ENCODE data around the gene PDXP. TPM values are rescaled to one million over a fixed set of nuclear protein-coding genes. Genes with fewer than 3 reads are reported as not detected.

The PDXP gene
- total and polyA plus RNA-seq, 11 donors = 12.8 to 36.4 (median 25.9) TPM

DNA sequence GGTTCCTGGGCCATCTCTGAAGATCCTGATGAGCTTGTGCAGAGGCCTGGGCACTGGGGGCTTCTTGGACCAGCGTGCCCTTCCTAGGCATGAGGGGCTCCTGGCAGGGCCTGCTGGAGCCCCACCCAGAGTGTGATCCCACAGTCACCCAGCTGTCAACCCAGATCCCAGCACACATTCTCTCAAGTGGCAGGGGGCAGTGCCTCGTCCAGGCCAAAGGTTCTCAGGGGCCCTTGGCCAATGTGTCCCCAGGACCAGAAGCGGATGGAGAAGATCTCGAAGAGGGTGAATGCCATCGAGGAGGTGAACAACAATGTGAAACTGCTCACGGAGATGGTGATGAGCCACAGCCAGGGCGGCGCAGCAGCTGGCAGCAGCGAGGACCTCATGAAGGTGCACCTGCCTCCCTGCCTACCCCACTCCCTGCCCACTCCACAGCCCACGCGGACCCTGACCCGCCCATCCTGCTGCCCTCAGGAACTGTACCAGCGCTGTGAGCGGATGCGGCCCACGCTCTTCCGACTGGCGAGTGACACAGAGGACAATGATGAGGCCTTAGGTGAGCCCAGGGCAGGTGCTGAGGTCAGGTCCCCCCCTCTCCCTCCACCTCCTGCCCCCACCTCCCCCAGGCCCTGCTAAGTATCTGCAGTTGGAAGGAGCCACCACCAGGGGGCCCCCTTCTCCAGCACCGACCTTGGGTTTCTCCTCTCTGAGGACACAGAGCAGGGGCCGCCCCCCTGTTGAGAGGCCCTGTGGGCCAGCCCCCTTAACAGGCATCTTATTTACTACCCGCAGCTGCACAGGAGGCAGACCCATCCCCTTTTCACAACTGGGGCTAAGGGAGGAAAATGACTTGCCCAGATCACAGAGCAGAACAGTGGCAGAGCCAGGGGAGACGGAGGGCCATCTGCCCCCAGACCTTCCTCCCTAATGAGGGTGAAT lies 35.2 kb upstream of the PDXP start:
- WGBS, 4 donors = 65 to 77% (median 68%) methylated on average over 21 to 22 of the region's 22 CpGs
- no peak overlapping the region for H3K4me3 ChIP-seq
- peak overlapping the region in 2 of 12 donors; percentile 47 to 90 for H3K27ac ChIP-seq
- peak in 4 of 5 donors; percentile 61 to 84 (median 68) for DNase-seq
- TF ChIP-seq, protein P1, sequence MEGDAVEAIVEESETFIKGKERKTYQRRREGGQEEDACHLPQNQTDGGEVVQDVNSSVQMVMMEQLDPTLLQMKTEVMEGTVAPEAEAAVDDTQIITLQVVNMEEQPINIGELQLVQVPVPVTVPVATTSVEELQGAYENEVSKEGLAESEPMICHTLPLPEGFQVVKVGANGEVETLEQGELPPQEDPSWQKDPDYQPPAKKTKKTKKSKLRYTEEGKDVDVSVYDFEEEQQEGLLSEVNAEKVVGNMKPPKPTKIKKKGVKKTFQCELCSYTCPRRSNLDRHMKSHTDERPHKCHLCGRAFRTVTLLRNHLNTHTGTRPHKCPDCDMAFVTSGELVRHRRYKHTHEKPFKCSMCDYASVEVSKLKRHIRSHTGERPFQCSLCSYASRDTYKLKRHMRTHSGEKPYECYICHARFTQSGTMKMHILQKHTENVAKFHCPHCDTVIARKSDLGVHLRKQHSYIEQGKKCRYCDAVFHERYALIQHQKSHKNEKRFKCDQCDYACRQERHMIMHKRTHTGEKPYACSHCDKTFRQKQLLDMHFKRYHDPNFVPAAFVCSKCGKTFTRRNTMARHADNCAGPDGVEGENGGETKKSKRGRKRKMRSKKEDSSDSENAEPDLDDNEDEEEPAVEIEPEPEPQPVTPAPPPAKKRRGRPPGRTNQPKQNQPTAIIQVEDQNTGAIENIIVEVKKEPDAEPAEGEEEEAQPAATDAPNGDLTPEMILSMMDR (IDR thresholded peaks at IDR 0.05) = peak; percentile 75 to 91 (median 84)
- TF ChIP-seq POLR2A (IDR thresholded peaks at IDR 0.05) = no peak
- no peaks in the 10 kb centered on the region for H3K9me3 ChIP-seq
- ATAC-seq = peak; percentile 49 to 69 (median 64)
- H3K36me3 ChIP-seq = peaks cover 0 to 79% (median 46%) of the 10 kb centered on the region in 9 donors
- intact Hi-C loops (cut with DNase I) = loop anchor here in 4 of 10 donors (1.0 to 5.0 kb wide), 4 partner anchors 55 to 169 kb away; no protein-coding TSS in a partner anchor
- peaks cover 0 to 40% (median 25%) of the 10 kb centered on the region in 12 donors for H3K4me1 ChIP-seq
- H3K27me3 ChIP-seq = no peaks in the 10 kb centered on the region

DNA sequence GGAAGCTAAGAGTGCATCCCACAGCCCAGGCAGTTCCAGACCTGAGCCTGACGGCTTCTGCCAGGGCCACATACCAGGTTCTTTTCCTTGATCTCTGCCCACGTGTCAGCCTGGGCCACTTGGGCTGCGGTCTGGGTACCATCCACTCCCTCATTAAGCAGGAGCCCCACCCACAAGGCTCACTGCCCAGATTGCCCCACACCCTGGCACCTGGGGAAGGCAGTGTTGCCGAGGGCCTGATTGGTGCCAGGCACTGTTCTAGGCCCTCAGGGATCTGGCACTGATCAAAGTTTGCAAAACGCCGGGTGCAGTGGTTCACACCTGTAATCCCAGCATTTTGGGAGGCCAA lies 34.5 kb upstream of the PDXP start:
- no peak overlapping the region for H3K4me3 ChIP-seq
- DNase-seq (no peak), ATAC-seq (no peak)
- H3K4me1 ChIP-seq = peaks cover 0 to 41% (median 25%) of the 10 kb centered on the region in 12 donors
- H3K9me3 ChIP-seq = no peaks in the 10 kb centered on the region
- intact Hi-C loops (cut with DNase I) = loop anchor here in 4 of 10 donors (2.0 to 5.0 kb wide), 3 partner anchors 55 to 168 kb away; no protein-coding TSS in a partner anchor
- TF ChIP-seq POLR2A (IDR thresholded peaks at IDR 0.05) = no peak
- TF ChIP-seq, protein P1 (IDR thresholded peaks at IDR 0.05) = no peak
- no peaks in the 10 kb centered on the region for H3K27me3 ChIP-seq
- peaks cover 0 to 79% (median 43%) of the 10 kb centered on the region in 9 donors for H3K36me3 ChIP-seq
- H3K27ac ChIP-seq = peak overlapping the region in 2 of 12 donors; percentile 47 to 90
- WGBS, 4 donors = 88 to 100% (median 92%) methylated on average over 5 to 6 of the region's 6 CpGs

DNA sequence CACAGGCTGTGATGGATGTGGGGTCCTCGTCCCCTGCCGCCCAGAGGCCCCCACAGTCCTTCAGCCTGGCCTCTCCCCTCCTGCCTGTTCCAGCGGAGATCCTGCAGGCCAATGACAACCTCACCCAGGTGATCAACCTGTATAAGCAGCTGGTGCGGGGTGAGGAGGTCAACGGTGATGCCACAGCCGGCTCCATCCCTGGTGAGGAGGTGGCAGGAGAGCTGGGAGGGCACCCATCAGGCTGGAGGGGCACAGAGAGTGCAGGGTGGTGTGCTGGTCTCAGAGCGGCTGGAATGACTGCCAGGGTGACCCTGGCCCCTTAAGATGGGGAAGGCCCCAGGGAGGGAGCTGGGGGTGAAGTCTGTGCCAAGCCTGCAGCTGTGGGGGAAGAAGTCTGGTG lies 33.6 kb upstream of the PDXP start:
- peaks cover 0 to 41% (median 25%) of the 10 kb centered on the region in 12 donors for H3K4me1 ChIP-seq
- no peaks in the 10 kb centered on the region for H3K27me3 ChIP-seq
- intact Hi-C loops (cut with DNase I) = loop anchor here in 5 of 10 donors (2.0 to 5.0 kb wide), 4 partner anchors 52 to 167 kb away; partner anchors contain the start of gene LGALS1 (in 1 of the 5)
- 92 to 96% (median 93%) methylated on average over 6 to 7 of the region's 7 CpGs for WGBS, 4 donors
- H3K27ac ChIP-seq = peak overlapping the region in 2 of 12 donors; percentile 5 to 90
- H3K36me3 ChIP-seq = peaks cover 0 to 78% (median 43%) of the 10 kb centered on the region in 9 donors
- no peak for DNase-seq
- ATAC-seq = no peak
- H3K9me3 ChIP-seq = no peaks in the 10 kb centered on the region
- H3K4me3 ChIP-seq = no peak overlapping the region
- no peak for TF ChIP-seq POLR2A (IDR thresholded peaks at IDR 0.05)
- TF ChIP-seq, protein P1 (IDR thresholded peaks at IDR 0.05) = no peak

DNA sequence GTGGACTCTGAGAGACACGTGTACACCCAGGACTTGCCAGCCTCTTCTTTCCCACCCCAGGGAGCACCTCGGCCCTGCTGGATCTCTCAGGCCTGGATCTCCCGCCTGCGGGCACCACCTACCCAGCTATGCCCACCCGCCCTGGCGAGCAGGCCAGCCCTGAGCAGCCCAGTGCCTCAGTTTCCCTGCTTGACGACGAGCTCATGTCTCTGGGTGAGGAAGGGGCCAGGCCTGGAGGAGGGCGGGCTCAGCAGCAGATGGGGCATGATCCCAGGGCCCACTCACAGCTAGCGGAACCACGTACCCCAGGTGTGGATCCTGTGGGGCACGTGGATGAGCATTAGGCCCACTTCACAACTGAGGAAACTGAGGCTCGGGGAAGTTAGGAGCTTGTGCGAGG lies 32.8 kb upstream of the PDXP start:
- H3K27ac ChIP-seq = peak overlapping the region in 10 of 12 donors; percentile 15 to 90 (median 65)
- no peaks in the 10 kb centered on the region for H3K27me3 ChIP-seq
- H3K4me3 ChIP-seq = no peak overlapping the region
- intact Hi-C loops (cut with DNase I) = loop anchor here in 2 of 10 donors (2.0 to 5.0 kb wide), 2 partner anchors 52 to 53 kb away; partner anchors contain the start of gene LGALS1 (in 1 of the 2)
- DNase-seq = no peak
- H3K9me3 ChIP-seq = no peaks in the 10 kb centered on the region
- H3K36me3 ChIP-seq = peaks cover 0 to 78% (median 40%) of the 10 kb centered on the region in 9 donors
- 87 to 91% (median 88%) methylated on average over 8 to 14 of the region's 14 CpGs for WGBS, 4 donors
- H3K4me1 ChIP-seq = peaks cover 0 to 41% (median 25%) of the 10 kb centered on the region in 12 donors
- TF ChIP-seq, protein P1 (IDR thresholded peaks at IDR 0.05) = no peak
- TF ChIP-seq POLR2A (IDR thresholded peaks at IDR 0.05) = no peak
- ATAC-seq = no peak
